Amygdala (tissue), 56 donors: ENCODE results near the gene HOXB9.

ENCODE experiments used
- DNase-seq, 56 donors: peaks; one replicate each; lab custom pipeline; 2025; lab: John Stamatoyannopoulos, UW

Gene HOXB9

DNA sequence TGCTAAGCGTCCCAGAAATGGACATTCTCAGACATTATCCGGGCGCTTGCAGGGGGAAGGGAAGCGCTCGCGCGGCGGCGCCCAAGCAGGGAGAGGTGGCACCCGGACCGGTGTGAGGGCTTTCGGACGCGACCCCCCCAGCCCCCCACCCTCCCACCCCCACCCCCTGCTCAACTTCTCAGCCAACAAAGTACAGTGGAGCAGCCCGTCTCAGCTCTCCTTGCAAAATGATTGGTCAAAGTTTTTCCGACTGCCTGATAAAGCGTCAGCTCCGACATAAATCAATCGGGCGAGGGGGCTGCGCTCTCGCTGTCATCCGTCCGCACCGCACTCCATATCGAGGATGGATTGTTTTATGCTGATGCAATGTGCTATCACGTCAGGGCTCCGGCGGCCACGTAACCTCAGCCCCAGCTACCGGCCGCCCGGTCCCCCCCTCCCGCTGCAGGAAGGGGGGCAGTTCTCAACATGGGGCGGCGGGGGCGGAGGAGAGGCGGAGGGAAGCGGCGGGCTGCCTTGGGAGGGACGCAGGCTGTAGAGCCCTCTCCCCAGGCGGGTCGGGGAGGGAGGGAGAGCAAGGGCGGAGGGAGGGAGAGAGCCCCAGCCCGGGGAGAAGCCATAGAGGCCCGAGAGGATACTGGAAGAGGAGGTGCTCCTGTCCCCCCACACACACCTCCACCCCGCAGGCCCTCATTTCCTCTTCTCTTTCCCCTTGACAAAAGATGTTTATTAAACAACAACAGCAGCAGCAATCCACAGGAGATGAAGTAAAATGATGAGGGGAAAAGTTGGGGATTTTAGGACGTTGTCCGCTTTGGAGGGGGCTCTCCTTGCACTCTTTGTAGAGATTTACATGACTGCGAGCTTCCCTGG is at the start of gene HOXB9:
HOXB9 (minus strand) TSS at position 114 of the 873 bp plus-strand sequence; CDS start at position 25, 89 bp downstream.
- no peak for DNase-seq

GRCh38 chr17:48672340-48672739 is 46.2 kb upstream of the HOXB9 start:
- no peak for DNase-seq

GRCh38 chr17:48671697-48672171 is 45.6 kb upstream of the HOXB9 start:
- DNase-seq, result peak in 53 of 56 donors; percentile 3 to 89 (median 57)

DNA sequence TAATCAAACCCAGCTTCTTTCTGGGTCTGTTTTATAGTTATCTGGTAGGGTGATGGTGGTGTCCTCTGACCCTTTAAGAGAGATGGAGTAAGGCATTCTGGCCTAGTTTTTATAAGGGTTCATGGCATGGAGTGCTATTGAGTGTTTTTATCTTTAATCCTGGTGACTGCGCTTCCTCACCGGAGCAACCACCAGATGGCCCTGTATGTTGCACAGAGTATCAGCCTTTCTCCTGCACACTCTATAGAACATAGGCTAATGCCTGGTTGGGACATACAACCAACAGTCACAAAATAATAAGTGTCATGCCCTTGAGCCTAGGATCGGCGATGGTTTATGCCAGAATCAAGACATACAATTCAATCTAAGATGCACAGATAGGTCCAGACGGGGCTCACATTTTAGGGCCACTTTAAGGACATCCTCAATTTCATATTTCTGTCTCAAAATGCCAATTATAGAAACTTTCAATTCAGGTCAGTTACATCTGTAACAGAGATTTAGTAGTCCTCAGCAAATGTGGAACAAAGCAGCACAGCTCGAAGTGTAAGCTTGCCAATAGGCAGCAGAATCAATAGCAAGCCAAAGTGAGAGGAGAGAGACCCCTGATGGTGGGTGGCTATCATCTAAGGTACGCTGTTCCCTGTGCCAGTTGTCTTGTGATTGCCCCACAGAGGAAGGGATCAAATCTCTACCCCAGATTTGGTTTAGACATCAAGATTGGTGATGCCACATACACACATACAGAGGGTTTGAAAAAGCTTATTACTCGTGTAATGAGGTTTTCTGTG is 37.2 kb upstream of the HOXB9 start:
- DNase-seq, result no peak

- no peak for DNase-seq
Observed at GRCh38 chr17:48655913-48656312, 29.8 kb upstream of the HOXB9 start.

DNA sequence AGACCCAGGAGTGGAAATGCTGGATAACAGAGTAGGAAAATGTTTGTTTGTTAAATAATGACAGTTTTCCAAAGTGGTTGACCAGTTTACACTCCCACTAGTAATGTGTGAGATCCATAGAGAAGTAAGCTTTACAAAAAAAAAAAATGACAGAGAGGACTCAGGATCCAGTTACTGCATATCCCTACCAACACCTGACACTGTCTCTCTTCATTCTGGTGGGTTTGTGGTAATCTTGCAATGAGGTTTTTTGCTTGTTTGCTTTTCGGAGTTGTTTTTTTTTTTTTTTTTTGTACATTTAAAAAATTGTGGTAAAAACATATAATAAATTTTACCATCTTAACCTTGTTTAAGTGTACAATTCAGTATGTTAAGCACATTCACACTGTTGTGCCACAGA is 23.6 kb upstream of the HOXB9 start:
- DNase-seq, result no peak

DNA sequence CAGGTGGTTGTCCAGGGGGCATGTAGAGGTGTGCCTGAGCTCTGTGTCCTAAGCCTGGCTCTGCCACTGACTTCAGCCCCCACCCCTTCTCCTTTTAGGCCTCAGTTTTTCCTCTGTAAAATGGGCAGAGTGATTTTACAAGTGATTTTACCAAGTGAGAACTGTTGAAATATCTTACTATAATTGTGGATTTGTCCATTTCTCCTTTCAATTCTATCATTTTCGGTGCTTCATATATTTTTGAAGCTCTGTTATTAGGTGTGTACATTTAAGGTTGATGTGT is 21.7 kb upstream of the HOXB9 start:
- no peak for DNase-seq

DNA sequence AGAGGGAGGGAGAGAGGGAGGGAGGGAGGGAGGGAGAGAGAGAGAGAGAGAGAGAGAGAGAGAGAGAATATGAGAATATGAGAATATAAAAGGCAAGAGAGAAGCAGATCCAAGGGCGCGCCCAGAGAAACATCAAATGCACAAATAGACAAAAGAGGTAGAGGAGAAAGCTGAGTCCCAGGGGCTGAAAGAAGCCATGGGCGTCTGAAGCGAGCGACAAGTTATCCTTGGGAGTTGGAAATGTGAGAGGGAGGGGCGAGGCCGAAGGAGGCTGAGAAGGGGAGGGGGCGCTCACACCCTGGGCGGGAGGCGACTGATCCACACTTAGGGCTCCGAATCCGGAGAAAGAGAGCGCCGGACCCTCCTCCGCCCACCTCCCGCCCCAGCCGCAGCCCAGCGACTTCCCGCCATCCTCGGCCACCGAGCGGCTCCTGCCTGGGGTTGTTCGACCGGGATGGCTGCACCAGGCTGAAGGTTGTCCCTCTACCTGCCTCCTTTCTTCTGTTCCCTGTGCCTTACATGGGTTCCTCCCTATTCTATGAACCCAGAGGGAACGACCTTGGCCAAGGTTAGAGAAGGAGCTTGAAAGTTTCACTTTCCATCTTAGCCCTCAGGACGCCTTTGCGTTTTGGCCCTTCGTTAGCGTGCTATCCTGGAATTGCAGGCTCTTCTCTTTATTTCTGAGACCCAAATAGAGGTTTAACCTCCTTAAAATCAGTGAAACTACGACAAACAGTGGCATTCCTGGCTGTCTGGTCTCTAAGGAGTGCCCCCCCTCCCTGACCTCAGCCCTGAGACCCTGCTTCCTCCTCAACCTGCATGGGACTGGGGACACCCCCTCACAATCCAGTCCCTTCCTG is 21.2 kb upstream of the HOXB9 start:
- DNase-seq, result no peak

DNA sequence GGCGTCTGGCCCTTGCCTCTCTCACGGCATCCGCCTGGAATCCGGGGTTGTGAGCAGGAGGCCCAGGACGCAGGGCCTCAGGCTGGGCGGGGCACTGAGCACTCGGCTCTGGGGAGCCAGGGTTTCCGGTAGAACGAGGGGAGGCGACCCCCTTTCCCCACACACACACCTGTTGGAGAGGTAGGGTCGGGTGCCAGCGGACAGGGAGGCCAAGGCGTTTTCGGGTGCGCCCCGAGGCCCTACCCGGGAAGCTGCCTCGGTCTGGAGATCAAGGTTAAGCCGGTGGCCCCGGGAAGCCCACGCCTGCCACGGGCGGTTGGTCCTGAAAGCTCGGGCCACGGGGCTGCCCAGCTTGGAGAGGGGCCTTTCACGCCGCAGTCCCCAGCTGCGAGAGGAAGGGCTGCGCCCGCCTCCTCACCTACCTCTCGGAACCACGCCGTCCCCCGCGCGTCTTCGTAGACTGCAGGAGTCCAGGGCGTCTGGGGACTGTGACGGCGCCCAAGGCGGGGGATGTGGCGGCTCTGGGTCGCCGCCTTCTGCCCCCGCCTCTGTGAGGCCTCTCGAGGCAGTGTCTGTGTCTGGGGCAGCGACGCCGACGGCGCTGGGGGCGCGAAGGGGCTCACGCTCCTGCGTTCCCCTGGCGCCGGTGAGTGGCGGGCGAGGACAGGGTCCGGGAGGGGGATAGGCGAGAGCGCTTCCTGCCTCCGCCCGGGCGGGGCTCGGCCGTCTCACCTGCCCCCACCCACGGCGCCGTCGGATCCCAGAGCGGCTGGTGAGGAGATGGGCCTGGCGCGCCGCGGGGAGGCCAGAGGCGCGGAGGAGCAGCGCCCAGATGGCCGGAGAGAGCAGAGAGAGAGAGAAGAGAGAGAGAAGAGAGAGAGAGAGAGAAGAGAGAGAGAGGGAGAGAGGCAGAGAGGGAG is 20.3 kb upstream of the HOXB9 start:
- DNase-seq, result no peak

- no peak for DNase-seq
Observed at GRCh38 chr17:48645639-48646182, 19.6 kb upstream of the HOXB9 start.

DNA sequence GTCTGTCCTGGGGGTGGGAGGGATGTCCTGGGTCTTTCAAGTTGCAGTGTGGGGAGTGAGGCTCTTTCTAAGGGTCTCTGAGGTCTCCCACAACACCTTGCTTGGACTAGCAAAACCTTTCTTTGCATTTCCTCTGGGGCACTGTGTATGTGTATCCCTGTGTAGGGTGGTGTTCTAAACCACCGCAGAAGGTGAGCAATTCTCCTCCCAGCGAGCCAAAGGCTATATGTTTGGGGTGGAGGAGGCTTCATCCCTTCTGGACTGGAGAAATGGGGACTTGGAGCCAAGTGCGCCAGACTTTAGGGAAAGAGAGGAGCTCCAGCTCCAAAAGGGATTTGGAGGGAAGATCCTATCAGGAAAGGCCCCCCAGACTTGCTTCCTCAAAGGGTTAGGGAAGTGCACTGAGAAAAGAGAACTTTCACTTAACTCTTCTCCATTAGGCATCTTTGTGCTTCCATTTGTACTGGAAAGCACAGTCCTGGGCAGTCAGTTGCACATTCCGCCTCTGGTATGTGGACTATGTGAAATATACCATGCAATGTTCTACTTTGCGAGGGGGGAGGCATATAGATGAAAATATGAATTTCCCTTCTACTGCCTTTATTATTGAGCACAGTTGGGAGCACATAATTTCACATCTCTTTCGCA is 18.9 kb upstream of the HOXB9 start:
- DNase-seq, result no peak

DNA sequence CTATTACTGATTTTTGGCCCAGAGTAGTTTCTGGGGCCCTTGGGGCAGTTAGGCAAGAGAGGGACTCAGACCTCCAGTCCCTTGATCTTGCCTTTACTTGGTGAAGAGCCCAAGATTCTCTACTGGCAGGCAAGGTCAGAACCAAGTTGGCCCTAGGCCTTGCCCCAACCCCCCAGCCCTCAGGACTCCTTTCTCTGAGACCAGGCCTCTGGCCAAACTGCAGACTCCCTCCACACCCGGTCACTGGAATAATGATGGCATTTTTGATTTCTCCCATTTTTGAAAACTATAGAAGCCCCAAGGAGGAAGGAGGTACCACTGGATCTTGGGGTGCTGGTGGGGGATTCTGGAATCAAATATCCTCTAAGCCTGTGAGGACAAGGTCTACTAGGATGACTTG is 18.0 kb upstream of the HOXB9 start:
- DNase-seq, result no peak

DNA sequence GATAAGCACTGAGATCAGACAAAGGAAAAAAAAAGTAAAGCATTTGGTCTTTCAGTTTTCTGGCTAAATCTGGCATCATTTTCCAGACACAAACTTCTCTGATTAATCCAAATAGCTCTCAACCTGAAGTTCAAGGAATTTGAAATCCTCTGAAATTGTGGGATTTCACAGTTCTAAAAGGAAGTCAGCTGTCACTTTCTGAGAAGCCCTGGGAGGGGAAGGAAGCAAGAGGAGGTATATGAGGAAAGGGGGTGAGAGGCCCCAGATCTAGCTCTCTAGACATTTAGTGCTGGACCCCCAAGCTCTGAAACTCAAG is 17.5 kb upstream of the HOXB9 start:
- DNase-seq, result no peak

- DNase-seq, result no peak
Observed at GRCh38 chr17:48642843-48643696, 16.9 kb upstream of the HOXB9 start.

GRCh38 chr17:48642059-48642842 is 16.1 kb upstream of the HOXB9 start:
- no peak for DNase-seq

DNA sequence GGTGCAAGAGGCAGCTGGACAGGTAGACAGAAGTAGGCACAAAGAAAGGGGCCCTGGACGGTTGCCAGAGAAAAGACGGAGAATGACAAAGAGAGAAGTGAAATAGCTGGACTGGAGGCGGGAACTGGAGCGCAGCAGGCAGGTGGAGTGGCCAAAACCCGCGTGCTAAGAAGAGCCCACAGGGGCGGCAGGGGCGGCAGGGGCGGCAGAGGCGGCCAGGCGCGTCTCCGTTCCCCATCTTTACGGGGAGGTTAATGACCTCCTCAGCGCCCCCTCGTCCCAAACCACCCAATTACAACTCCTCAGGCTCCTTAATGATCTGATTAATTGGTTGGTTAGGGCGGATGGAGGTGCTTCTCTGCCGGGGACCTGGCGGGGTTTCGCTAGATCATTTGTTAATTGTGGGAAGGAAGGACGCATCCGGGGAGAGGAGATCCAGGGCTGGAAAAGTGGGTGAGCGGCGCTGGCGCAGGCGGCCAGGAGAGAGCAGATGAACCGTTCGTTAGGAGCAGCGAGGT is 15.4 kb upstream of the HOXB9 start:
- DNase-seq, result no peak

DNA sequence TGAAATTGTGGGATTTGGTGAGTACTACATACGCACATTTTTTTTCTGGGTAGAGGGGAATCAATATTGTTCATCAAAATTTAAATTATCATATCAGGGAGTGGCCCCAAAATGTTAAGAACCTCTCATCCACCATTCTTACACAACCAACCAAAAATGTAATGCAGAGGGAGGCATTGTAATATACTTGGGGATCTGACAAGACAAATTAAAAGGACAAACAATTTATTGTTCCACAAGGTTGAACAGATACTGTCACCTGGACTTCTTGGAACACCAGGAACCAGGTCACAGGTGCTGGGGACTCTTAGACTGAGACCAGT is 14.7 kb upstream of the HOXB9 start:
- DNase-seq, result no peak
